ENCODE results near the gene POLR1C. TPM values are rescaled to one million over a fixed set of nuclear protein-coding genes. Genes with fewer than 3 reads are reported as not detected.
A peak's percentile ranks its signal among the peaks of the same experiment; 100 is the strongest.
"Not testable (repeated sequence)": the region's sequence is repeated elsewhere in the genome, so short reads cannot be mapped to it uniquely, and the experiment has no call there.

The POLR1C gene, protein sequence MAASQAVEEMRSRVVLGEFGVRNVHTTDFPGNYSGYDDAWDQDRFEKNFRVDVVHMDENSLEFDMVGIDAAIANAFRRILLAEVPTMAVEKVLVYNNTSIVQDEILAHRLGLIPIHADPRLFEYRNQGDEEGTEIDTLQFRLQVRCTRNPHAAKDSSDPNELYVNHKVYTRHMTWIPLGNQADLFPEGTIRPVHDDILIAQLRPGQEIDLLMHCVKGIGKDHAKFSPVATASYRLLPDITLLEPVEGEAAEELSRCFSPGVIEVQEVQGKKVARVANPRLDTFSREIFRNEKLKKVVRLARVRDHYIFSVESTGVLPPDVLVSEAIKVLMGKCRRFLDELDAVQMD
- total RNA-seq (2021), result 64.1 and 75.4 TPM in 2 replicates
- percentile 61 among the genes with signal in this experiment for Bru-seq, nascent RNA
- BruChase-seq, experiment 1, labeled RNA remaining after a 2-hour chase, result percentile 65 among the genes with signal in this experiment
- BruChase-seq, experiment 2, labeled RNA remaining after a 6-hour chase, result percentile 60 among the genes with signal in this experiment
- long read RNA-seq, transcript POLR1C-203 (9 exons, 1,355 nt), result major isoform, 47 of 112 reads
- long read RNA-seq, partial matches to known transcripts, result 4 of 112 reads
- long read RNA-seq, other reads (novel, unspliced or antisense), result 56 of 112 reads

DNA sequence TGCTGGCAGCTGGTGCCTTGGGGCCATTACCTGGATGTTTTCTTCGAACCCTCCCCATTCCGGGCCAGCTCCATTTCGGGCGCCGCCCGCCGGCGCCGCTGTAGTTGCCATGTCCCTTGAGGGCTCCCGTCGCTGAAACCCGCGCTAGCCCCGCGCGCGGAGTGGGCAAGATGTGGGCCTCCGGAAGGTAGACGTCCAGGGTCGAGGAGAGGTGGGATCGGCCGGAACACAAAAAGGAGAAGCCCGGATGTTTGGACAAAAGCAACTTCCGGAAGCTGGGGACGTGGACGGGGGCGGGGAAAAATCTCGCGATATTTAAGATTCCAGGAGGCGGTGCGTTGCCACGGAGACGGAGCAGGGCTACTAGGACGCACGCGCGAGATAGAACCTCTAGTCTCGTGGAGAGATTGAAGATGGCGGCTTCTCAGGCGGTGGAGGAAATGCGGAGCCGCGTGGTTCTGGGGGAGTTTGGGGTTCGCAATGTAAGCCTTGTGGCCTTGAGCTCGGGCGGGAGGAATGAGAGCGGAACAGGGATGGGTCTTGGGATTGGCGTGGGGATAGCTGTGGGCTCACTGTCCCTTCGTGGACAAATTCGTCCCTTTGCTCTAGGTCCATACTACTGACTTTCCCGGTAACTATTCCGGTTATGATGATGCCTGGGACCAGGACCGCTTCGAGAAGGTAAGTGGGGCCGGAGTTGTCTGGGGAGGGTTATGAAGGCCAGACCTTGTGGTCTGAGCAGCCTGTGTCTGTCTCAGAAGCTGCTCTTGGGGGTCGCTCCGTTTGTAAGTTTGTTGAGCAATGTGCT is at the start of gene POLR1C, which contains the start of gene YIPF3:
Gene POLR1C (plus strand): TSS at position 393 of the 808 bp plus-strand sequence. CDS start 21 bp downstream, at position 414.
Gene YIPF3 (minus strand): TSS at position 230 of the 808 bp plus-strand sequence. CDS start 119 bp downstream, at position 111.
- Histone ChIP-seq H3K36me3 (ENCODE audit: insufficient read depth, low read length, poor library complexity, severe bottlenecking) (peaks cover 63% of the 10 kb centered on the region), H3K4me1 (ENCODE audit: insufficient read depth, low read length, poor library complexity, severe bottlenecking) (peaks cover 12% of the 10 kb centered on the region), H3K9me3 (ENCODE audit: low read depth, low read length, poor library complexity, severe bottlenecking) (no peaks in the 10 kb centered on the region), H3K27ac (ENCODE audit: low read depth, low read length, poor library complexity, severe bottlenecking) (peak within 1 kb of the TSS; percentile 88), H3K4me3 (ENCODE audit: low read depth, low read length, poor library complexity, severe bottlenecking) (peak within 1 kb of the TSS; percentile 89), H3K27me3 (replicated peaks; ENCODE audit: insufficient read depth, low read depth, low read length, poor library complexity) (no peaks in the 10 kb centered on the region)
- TF ChIP-seq EZH2 (IDR thresholded peaks at IDR 0.05; ENCODE audit: borderline replicate concordance, low read depth, low read length, poor library complexity, severe bottlenecking), result no peak
- TF ChIP-seq, protein P1, sequence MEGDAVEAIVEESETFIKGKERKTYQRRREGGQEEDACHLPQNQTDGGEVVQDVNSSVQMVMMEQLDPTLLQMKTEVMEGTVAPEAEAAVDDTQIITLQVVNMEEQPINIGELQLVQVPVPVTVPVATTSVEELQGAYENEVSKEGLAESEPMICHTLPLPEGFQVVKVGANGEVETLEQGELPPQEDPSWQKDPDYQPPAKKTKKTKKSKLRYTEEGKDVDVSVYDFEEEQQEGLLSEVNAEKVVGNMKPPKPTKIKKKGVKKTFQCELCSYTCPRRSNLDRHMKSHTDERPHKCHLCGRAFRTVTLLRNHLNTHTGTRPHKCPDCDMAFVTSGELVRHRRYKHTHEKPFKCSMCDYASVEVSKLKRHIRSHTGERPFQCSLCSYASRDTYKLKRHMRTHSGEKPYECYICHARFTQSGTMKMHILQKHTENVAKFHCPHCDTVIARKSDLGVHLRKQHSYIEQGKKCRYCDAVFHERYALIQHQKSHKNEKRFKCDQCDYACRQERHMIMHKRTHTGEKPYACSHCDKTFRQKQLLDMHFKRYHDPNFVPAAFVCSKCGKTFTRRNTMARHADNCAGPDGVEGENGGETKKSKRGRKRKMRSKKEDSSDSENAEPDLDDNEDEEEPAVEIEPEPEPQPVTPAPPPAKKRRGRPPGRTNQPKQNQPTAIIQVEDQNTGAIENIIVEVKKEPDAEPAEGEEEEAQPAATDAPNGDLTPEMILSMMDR (conservative IDR thresholded peaks at IDR 0.05; ENCODE audit: low read depth, low read length), result no peak
- CTCF ChIA-PET, result no interaction called here
- intact Hi-C loops (cut with micrococcal nuclease; ENCODE audit: unreplicated experiment), result loop anchor here (1.0 kb wide), 1 partner anchor 616 kb away; no protein-coding TSS in a partner anchor
- BruUV-seq (replicated peaks), result no TSS peak
- DNase-seq (ENCODE audit: low spot score), result peak; percentile 99
- POLR2A ChIA-PET (ENCODE audit: low non-redundant PET), result interaction anchor here (0.6 kb wide), 1 partner anchor 50 kb away, joined by 3 read pairs; no protein-coding TSS in a partner anchor

DNA sequence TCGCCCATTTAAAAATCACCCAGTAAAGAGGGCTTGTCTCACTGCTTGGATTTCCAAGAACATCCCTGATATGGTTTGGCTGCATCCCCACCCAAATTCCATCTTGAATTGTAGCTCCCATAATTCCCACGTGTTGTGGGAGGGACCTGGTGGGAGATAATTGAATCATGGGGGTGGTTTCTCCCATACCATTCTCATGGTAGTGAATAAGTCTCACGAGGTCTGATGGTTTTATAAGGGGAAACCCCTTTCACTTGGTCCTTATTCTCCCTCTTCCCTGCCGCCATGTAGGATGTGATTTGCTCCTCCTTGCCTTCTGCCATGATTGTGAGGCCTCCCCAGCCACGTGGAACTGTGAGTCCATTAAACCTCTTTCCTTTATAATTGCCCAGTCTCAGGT is 49.6 kb upstream of the POLR1C start:
- H3K4me1 ChIP-seq (ENCODE audit: insufficient read depth, low read length, poor library complexity, severe bottlenecking); POLR2A ChIA-PET (ENCODE audit: low non-redundant PET); CTCF ChIA-PET; H3K36me3 ChIP-seq (ENCODE audit: insufficient read depth, low read length, poor library complexity, severe bottlenecking); H3K27me3 ChIP-seq (replicated peaks; ENCODE audit: insufficient read depth, low read depth, low read length, poor library complexity); H3K4me3 ChIP-seq (ENCODE audit: low read depth, low read length, poor library complexity, severe bottlenecking); H3K9me3 ChIP-seq (ENCODE audit: low read depth, low read length, poor library complexity, severe bottlenecking); DNase-seq (ENCODE audit: low spot score); BruUV-seq (replicated peaks); intact Hi-C loops (cut with micrococcal nuclease; ENCODE audit: unreplicated experiment); H3K27ac ChIP-seq (ENCODE audit: low read depth, low read length, poor library complexity, severe bottlenecking): not testable (repeated sequence)

DNA sequence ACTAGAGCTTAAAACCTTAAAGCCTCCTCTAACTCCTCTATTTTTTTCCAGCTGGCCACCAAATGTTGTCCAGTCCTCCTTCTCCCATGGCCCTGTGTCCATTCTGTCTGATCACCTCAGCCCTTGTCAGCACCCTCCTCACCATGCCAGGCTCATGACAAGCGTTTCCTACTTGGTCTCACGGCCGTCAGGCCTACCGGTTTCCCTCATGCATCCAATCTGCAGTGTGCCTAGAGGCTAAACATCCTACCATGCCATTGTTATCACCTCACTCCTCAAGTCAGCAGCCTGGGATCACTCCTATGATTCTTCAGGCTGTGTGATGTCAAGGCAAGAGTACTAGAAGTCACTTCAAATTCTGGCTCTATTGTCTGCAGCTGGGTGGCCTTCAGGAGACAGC is 49.1 kb upstream of the POLR1C start:
- TF ChIP-seq, protein P1 (conservative IDR thresholded peaks at IDR 0.05; ENCODE audit: low read depth, low read length), result no peak
- TF ChIP-seq EZH2 (IDR thresholded peaks at IDR 0.05; ENCODE audit: borderline replicate concordance, low read depth, low read length, poor library complexity, severe bottlenecking), result no peak
- H3K36me3 ChIP-seq (ENCODE audit: insufficient read depth, low read length, poor library complexity, severe bottlenecking), result no peaks in the 10 kb centered on the region
- H3K27ac ChIP-seq (ENCODE audit: low read depth, low read length, poor library complexity, severe bottlenecking), result no peak overlapping the region
- ChIA-PET CTCF (no interaction called here), POLR2A (ENCODE audit: low non-redundant PET) (no interaction called here)
- H3K27me3 ChIP-seq (replicated peaks; ENCODE audit: insufficient read depth, low read depth, low read length, poor library complexity), result no peaks in the 10 kb centered on the region
- H3K4me1 ChIP-seq (ENCODE audit: insufficient read depth, low read length, poor library complexity, severe bottlenecking), result no peaks in the 10 kb centered on the region
- DNase-seq (ENCODE audit: low spot score), result no peak
- H3K4me3 ChIP-seq (ENCODE audit: low read depth, low read length, poor library complexity, severe bottlenecking), result no peak overlapping the region
- intact Hi-C loops (cut with micrococcal nuclease; ENCODE audit: unreplicated experiment), result no loop called here
- no peaks in the 10 kb centered on the region for H3K9me3 ChIP-seq (ENCODE audit: low read depth, low read length, poor library complexity, severe bottlenecking)
- BruUV-seq (replicated peaks), result no TSS peak

All from A673 (cell line).